CD14-positive monocyte (primary cell): ENCODE measurements around the gene SUCLG2. TPM values are rescaled to one million over a fixed set of nuclear protein-coding genes. Genes with fewer than 3 reads are reported as not detected.

Experiments
- DNase-seq, 3 donors: peaks; one replicate each; pipeline ENCODE4 v3.0.0-alpha.2; 2011 to 2022
- H2AFZ ChIP-seq: 2 replicates; pipeline ENCODE4 v1.6.0; 2012; ENCODE audit warnings: mild to moderate bottlenecking, low read depth, low read length, inconsistent platforms; ENCODE audit not compliant: insufficient read depth, poor library complexity, severe bottlenecking
- H3K27ac ChIP-seq, 2 donors: 1 replicate in 1 of 2; 2 replicates in 1 of 2; pipeline ENCODE4 v1.5.1; 2012 to 2013; ENCODE audit warnings: low read length in 2 of 2, control low read depth in 1 of 2, inconsistent platforms in 1 of 2, low read depth in 1 of 2, mild to moderate bottlenecking in 1 of 2
- H3K27me3 ChIP-seq, 2 donors: one replicate each; pipeline versions ENCODE4 v1.6.0 to v1.6.1; 2011 to 2013; ENCODE audit warnings: low read length in 2 of 2; ENCODE audit not compliant: control insufficient read depth in 2 of 2, insufficient read depth in 2 of 2
- H3K36me3 ChIP-seq, 2 donors: replicated peaks in 1 of 2; 1 replicate in 1 of 2; 2 replicates in 1 of 2; pipeline versions ENCODE4 v1.5.1 to v1.6.1; 2012 to 2013; ENCODE audit warnings: low read length in 2 of 2, control low read depth in 1 of 2, inconsistent platforms in 1 of 2, mild to moderate bottlenecking in 1 of 2; ENCODE audit not compliant: insufficient read depth in 2 of 2, control insufficient read depth in 1 of 2
- H3K4me1 ChIP-seq, 2 donors: 1 replicate in 1 of 2; 2 replicates in 1 of 2; pipeline versions ENCODE4 v1.5.1 to v1.6.1; 2012 to 2013; ENCODE audit warnings: low read length in 2 of 2, control low read depth in 1 of 2, inconsistent platforms in 1 of 2, mild to moderate bottlenecking in 1 of 2, moderate library complexity in 1 of 2; ENCODE audit not compliant: insufficient read depth in 2 of 2, control insufficient read depth in 1 of 2
- H3K4me2 ChIP-seq: replicated peaks from 2 replicates; pipeline ENCODE3; 2012; ENCODE audit warnings: low read length, moderate library complexity, mild to moderate bottlenecking; ENCODE audit not compliant: poor library complexity, severe bottlenecking; ENCODE audit errors: extremely low read depth
- H3K4me3 ChIP-seq, 3 experiments: fragments of 200-600 bp in 1 of 3; sonication (generic) in 1 of 3; replicated peaks in 1 of 3; 1 replicate in 2 of 3; 2 replicates in 1 of 3; pipeline ENCODE4 v1.5.1; 2011 to 2013; ENCODE audit warnings: low read length in 3 of 3, mild to moderate bottlenecking in 3 of 3, control low read depth in 2 of 3, low read depth in 2 of 3, inconsistent platforms in 1 of 3, moderate library complexity in 1 of 3
- H3K79me2 ChIP-seq: 2 replicates; pipeline ENCODE4 v1.6.0; 2012; ENCODE audit warnings: mild to moderate bottlenecking, control low read depth, inconsistent platforms, low read length, moderate library complexity; ENCODE audit not compliant: insufficient read depth
- H3K9ac ChIP-seq: 2 replicates; pipeline ENCODE4 v1.6.0; 2017; ENCODE audit warnings: low read length, mild to moderate bottlenecking; ENCODE audit not compliant: insufficient read depth, poor library complexity, severe bottlenecking
- H3K9me3 ChIP-seq, 2 donors: replicated peaks in 1 of 2; 1 replicate in 1 of 2; 2 replicates in 1 of 2; pipeline versions ENCODE4 v1.5.1 to v1.6.1; 2012 to 2013; ENCODE audit warnings: low read length in 2 of 2, control low read depth in 1 of 2; ENCODE audit not compliant: control insufficient read depth in 1 of 2, insufficient read depth in 1 of 2
- H4K20me1 ChIP-seq: 2 replicates; pipeline ENCODE4 v1.6.0; 2012; ENCODE audit warnings: mild to moderate bottlenecking, low read length, control low read depth, moderate library complexity; ENCODE audit not compliant: insufficient read depth
- H3K27ac Mint-ChIP-seq, 7 donors: one replicate each; pipeline ENCODE4 v1.8.0; 2020; ENCODE audit warnings: mild to moderate bottlenecking in 7 of 7, mixed read lengths in 7 of 7, moderate library complexity in 6 of 7, inconsistent platforms in 2 of 7
- H3K27me3 Mint-ChIP-seq, 3 donors: one replicate each; pipeline ENCODE4 v1.8.0; 2021 to 2022; ENCODE audit warnings: low read depth in 3 of 3, mild to moderate bottlenecking in 3 of 3, mixed read lengths in 3 of 3, moderate library complexity in 3 of 3, inconsistent platforms in 1 of 3
- H3K36me3 Mint-ChIP-seq, 2 donors: one replicate each; pipeline ENCODE4 v1.8.0; 2020; ENCODE audit warnings: mixed read lengths in 2 of 2, inconsistent platforms in 1 of 2, mild to moderate bottlenecking in 1 of 2
- H3K4me1 Mint-ChIP-seq: one replicate; pipeline ENCODE4 v1.8.0; 2020; ENCODE audit warnings: mild to moderate bottlenecking, mixed read lengths
- H3K4me3 Mint-ChIP-seq, 2 donors: one replicate each; pipeline ENCODE4 v1.8.0; 2020; ENCODE audit warnings: mild to moderate bottlenecking in 2 of 2, mixed read lengths in 2 of 2, moderate library complexity in 1 of 2
- H3K9me3 Mint-ChIP-seq, 7 donors: one replicate each; pipeline ENCODE4 v1.8.0; 2020 to 2022; ENCODE audit warnings: mixed read lengths in 7 of 7, mild to moderate bottlenecking in 6 of 7, moderate library complexity in 6 of 7, inconsistent platforms in 2 of 7
- WGBS: methylation state at CpG from one replicate; pipeline ENCODE4 v1.1.5; 2013; ENCODE audit warnings: missing lambda C conversion rate; ENCODE audit not compliant: insufficient coverage; 5-methylcytosine and 5-hydroxymethylcytosine counted together
- intact Hi-C, 2 donors: fragments of 100-400 bp; cut with micrococcal nuclease; formaldehyde crosslinking; loops; one replicate each; pipeline versions ENCODE4 v1.15.0 to v1.15.1; 2023
- polyA plus RNA-seq, 3 donors: library from polyadenylated mRNA; depleted of rRNA in 1 of 3; unstranded in 2 of 3; stranded (reverse) in 1 of 3; fragments of 300-500 nt in 2 of 3; fragments of >200 nt in 1 of 3; fragmentation: Illumina TruSeq in 2 of 3; gene quantifications; 1 replicate in 2 of 3; 2 replicates in 1 of 3; pipeline ENCODE4 v1.2.3, GENCODE V29; 2012 to 2021
- TF ChIP-seq, protein P1 (sequence below): fragments of 200-600 bp; IDR thresholded peaks from one replicate; pipeline ENCODE4 v1.8.0; 2022; ENCODE audit warnings: antibody characterized with exemption, mild to moderate bottlenecking

Gene SUCLG2
- polyA plus RNA-seq, 3 donors: 10.8 to 37.5 (median 32.9) TPM

DNA sequence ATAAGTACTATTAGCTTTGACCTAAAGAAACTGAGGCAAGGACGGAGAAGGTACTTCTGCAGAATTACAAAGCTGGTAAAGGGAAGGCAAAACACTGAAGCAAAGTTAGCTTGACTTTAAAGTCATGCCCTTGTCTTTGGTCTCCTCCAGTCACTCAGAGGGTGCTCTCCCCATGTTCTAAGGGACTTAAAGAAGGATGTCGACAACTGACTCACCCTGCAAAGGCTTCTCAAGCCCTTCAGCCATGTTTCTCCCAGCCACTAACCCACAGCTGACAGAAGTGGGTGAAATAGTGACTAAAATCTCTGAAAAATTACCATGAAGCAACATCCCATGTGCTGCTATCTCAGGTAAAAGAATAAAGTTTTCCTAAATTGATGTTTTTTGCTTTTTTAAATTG, 46.4 kb downstream of the SUCLG2 start:
- Histone ChIP-seq H3K27me3 (no peaks in the 10 kb centered on the region), H3K27ac (no peak overlapping the region), H3K4me2 (no peak overlapping the region), H3K4me3 (no peak overlapping the region), H3K79me2 (no peaks in the 10 kb centered on the region), H3K4me1 (no peaks in the 10 kb centered on the region), H2AFZ (no peak overlapping the region), H4K20me1 (no peaks in the 10 kb centered on the region), H3K36me3 (peaks cover 54 to 73% of the 10 kb centered on the region in 2 donors), H3K9me3 (peaks cover 0 to 11% of the 10 kb centered on the region in 2 donors), H3K9ac (no peak overlapping the region)
- Mint-ChIP-seq H3K4me3 (no peak overlapping the region), H3K36me3 (peaks cover 69 to 70% of the 10 kb centered on the region in 2 donors), H3K27me3 (peaks cover 0 to 2% (median 0%) of the 10 kb centered on the region in 3 donors), H3K4me1 (peaks cover 14% of the 10 kb centered on the region), H3K27ac (peak overlapping the region in 1 of 7 donors; percentile 32), H3K9me3 (peaks cover 9 to 19% (median 11%) of the 10 kb centered on the region in 7 donors)
- intact Hi-C loops: no loop called here
- WGBS: 100% methylated on average over 1 of the region's 2 CpGs
- TF ChIP-seq, protein P1, sequence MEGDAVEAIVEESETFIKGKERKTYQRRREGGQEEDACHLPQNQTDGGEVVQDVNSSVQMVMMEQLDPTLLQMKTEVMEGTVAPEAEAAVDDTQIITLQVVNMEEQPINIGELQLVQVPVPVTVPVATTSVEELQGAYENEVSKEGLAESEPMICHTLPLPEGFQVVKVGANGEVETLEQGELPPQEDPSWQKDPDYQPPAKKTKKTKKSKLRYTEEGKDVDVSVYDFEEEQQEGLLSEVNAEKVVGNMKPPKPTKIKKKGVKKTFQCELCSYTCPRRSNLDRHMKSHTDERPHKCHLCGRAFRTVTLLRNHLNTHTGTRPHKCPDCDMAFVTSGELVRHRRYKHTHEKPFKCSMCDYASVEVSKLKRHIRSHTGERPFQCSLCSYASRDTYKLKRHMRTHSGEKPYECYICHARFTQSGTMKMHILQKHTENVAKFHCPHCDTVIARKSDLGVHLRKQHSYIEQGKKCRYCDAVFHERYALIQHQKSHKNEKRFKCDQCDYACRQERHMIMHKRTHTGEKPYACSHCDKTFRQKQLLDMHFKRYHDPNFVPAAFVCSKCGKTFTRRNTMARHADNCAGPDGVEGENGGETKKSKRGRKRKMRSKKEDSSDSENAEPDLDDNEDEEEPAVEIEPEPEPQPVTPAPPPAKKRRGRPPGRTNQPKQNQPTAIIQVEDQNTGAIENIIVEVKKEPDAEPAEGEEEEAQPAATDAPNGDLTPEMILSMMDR: no peak
- DNase-seq: no peak

DNA sequence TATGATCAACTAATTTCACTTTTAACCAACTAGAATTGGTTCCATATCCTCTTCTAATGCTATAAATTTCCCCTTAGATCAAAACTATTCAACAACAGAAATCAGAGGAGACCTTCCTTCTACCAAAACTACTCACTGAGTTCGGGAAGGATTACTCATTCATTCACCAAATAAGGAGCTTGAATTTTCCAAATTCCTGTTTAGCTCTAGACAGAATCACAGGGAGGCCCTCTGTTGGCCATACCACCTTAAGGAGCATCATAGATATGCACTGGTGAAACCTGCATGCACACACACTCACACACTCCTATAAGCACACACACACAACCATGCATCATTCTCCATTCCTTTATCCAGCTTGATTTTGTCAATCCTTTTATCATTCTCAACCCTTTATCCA, 49.0 kb downstream of the SUCLG2 start:
- no peak overlapping the region for H3K27ac ChIP-seq
- DNase-seq: no peak
- H4K20me1 ChIP-seq: peaks cover 15% of the 10 kb centered on the region
- H3K27me3 ChIP-seq: no peaks in the 10 kb centered on the region
- Mint-ChIP-seq H3K9me3 (peaks cover 5 to 15% (median 8%) of the 10 kb centered on the region in 7 donors), H3K4me3 (no peak overlapping the region), H3K27me3 (peaks cover 0 to 3% (median 2%) of the 10 kb centered on the region in 3 donors), H3K4me1 (peaks cover 10% of the 10 kb centered on the region), H3K36me3 (peaks cover 68% of the 10 kb centered on the region in 2 donors), H3K27ac (no peak overlapping the region)
- H3K36me3 ChIP-seq: peaks cover 52 to 70% of the 10 kb centered on the region in 2 donors
- H3K79me2 ChIP-seq: no peaks in the 10 kb centered on the region
- intact Hi-C loops: no loop called here
- TF ChIP-seq, protein P1: no peak
- WGBS: 100% methylated on average over 1 of the region's 1 CpG
- no peak overlapping the region for H3K9ac ChIP-seq
- no peaks in the 10 kb centered on the region for H3K4me1 ChIP-seq
- H3K9me3 ChIP-seq: peaks cover 0 to 6% of the 10 kb centered on the region in 2 donors
- no peak overlapping the region for H3K4me3 ChIP-seq
- no peak overlapping the region for H2AFZ ChIP-seq
- no peak overlapping the region for H3K4me2 ChIP-seq
